ENCODE results near the gene POLN. TPM values are rescaled to one million over a fixed set of nuclear protein-coding genes. Genes with fewer than 3 reads are reported as not detected.

The POLN gene
- total RNA-seq, 1 experiment from 2014 or later: 2.4 TPM

- no peaks in the 10 kb centered on the region for H3K27me3 ChIP-seq (ENCODE audit: control insufficient read depth, insufficient read depth, low read length)
- peaks cover 1% of the 10 kb centered on the region for H3K36me3 ChIP-seq (replicated peaks; ENCODE audit: control insufficient read depth, insufficient read depth, low read length)
- DNase-seq: peak; percentile 44
- no peak overlapping the region for H3K4me3 ChIP-seq (ENCODE audit: insufficient read depth, low read depth, low read length)
Observed at GRCh38 chr4:2253160-2254084, 11.5 kb upstream of the POLN start.

GRCh38 chr4:2252530-2253091, 10.7 kb upstream of the POLN start:
- Histone ChIP-seq H3K27me3 (ENCODE audit: control insufficient read depth, insufficient read depth, low read length) (no peaks in the 10 kb centered on the region), H3K36me3 (replicated peaks; ENCODE audit: control insufficient read depth, insufficient read depth, low read length) (peaks cover 1% of the 10 kb centered on the region), H3K4me3 (ENCODE audit: insufficient read depth, low read depth, low read length) (no peak overlapping the region)
- DNase-seq: no peak

GRCh38 chr4:2251795-2252529, 10.0 kb upstream of the POLN start:
- Histone ChIP-seq H3K36me3 (replicated peaks; ENCODE audit: control insufficient read depth, insufficient read depth, low read length) (peaks cover 1% of the 10 kb centered on the region), H3K27me3 (ENCODE audit: control insufficient read depth, insufficient read depth, low read length) (no peaks in the 10 kb centered on the region), H3K4me3 (ENCODE audit: insufficient read depth, low read depth, low read length) (no peak overlapping the region)
- DNase-seq: peak; percentile 59

- H3K36me3 ChIP-seq (replicated peaks; ENCODE audit: control insufficient read depth, insufficient read depth, low read length): peaks cover 1% of the 10 kb centered on the region
- DNase-seq: peak; percentile 37
- no peaks in the 10 kb centered on the region for H3K27me3 ChIP-seq (ENCODE audit: control insufficient read depth, insufficient read depth, low read length)
- no peak overlapping the region for H3K4me3 ChIP-seq (ENCODE audit: insufficient read depth, low read depth, low read length)
Observed at GRCh38 chr4:2251073-2251794, 9.3 kb upstream of the POLN start.

GRCh38 chr4:2250357-2251072, 8.6 kb upstream of the POLN start:
- no peaks in the 10 kb centered on the region for H3K27me3 ChIP-seq (ENCODE audit: control insufficient read depth, insufficient read depth, low read length)
- DNase-seq: peak; percentile 54
- H3K4me3 ChIP-seq (ENCODE audit: insufficient read depth, low read depth, low read length): no peak overlapping the region

GRCh38 chr4:2249526-2250356, 7.8 kb upstream of the POLN start:
- H3K27me3 ChIP-seq (ENCODE audit: control insufficient read depth, insufficient read depth, low read length): no peaks in the 10 kb centered on the region
- DNase-seq: peak; percentile 43
- peaks cover 1% of the 10 kb centered on the region for H3K36me3 ChIP-seq (replicated peaks; ENCODE audit: control insufficient read depth, insufficient read depth, low read length)
- no peak overlapping the region for H3K4me3 ChIP-seq (ENCODE audit: insufficient read depth, low read depth, low read length)

More at GRCh38 chr4:2250357-2251072, 8.6 kb upstream of the POLN start:
- peaks cover 1% of the 10 kb centered on the region for H3K36me3 ChIP-seq (replicated peaks; ENCODE audit: control insufficient read depth, insufficient read depth, low read length)

GRCh38 chr4:2248821-2249261, 6.9 kb upstream of the POLN start:
- Histone ChIP-seq H3K36me3 (replicated peaks; ENCODE audit: control insufficient read depth, insufficient read depth, low read length) (peaks cover 1% of the 10 kb centered on the region; the same call in 1 of the 2 replicates), H3K4me3 (ENCODE audit: insufficient read depth, low read depth, low read length) (no peak overlapping the region), H3K27me3 (ENCODE audit: control insufficient read depth, insufficient read depth, low read length) (no peaks in the 10 kb centered on the region)
- peak; percentile 49 for DNase-seq

- DNase-seq: peak; percentile 56
- H3K4me3 ChIP-seq (ENCODE audit: insufficient read depth, low read depth, low read length): no peak overlapping the region
- 0 out of 2 replicates have a peak, but pooled peaks cover 1% of the 10 kb centered on the region for H3K36me3 ChIP-seq (replicated peaks; ENCODE audit: control insufficient read depth, insufficient read depth, low read length)
Observed at GRCh38 chr4:2248044-2248780, 6.3 kb upstream of the POLN start.

GRCh38 chr4:2247128-2248043, 5.5 kb upstream of the POLN start:
- DNase-seq: peak; percentile 62
- 0 out of 2 replicates have a peak, but pooled peaks cover 1% of the 10 kb centered on the region for H3K36me3 ChIP-seq (replicated peaks; ENCODE audit: control insufficient read depth, insufficient read depth, low read length)
- no peak overlapping the region for H3K4me3 ChIP-seq (ENCODE audit: insufficient read depth, low read depth, low read length)
- no peaks in the 10 kb centered on the region for H3K27me3 ChIP-seq (ENCODE audit: control insufficient read depth, insufficient read depth, low read length)

More at GRCh38 chr4:2248044-2248780, 6.3 kb upstream of the POLN start:
- H3K27me3 ChIP-seq (ENCODE audit: control insufficient read depth, insufficient read depth, low read length): no peaks in the 10 kb centered on the region

GRCh38 chr4:2246384-2247127, 4.6 kb upstream of the POLN start:
- H3K27me3 ChIP-seq (ENCODE audit: control insufficient read depth, insufficient read depth, low read length): no peaks in the 10 kb centered on the region
- DNase-seq: peak; percentile 54
- no peak overlapping the region for H3K4me3 ChIP-seq (ENCODE audit: insufficient read depth, low read depth, low read length)
- H3K36me3 ChIP-seq (replicated peaks; ENCODE audit: control insufficient read depth, insufficient read depth, low read length): 0 out of 2 replicates have a peak, but pooled peaks cover 1% of the 10 kb centered on the region

- H3K27me3 ChIP-seq (ENCODE audit: control insufficient read depth, insufficient read depth, low read length): no peaks in the 10 kb centered on the region
- peak; percentile 34 for DNase-seq
- no peak overlapping the region for H3K4me3 ChIP-seq (ENCODE audit: insufficient read depth, low read depth, low read length)
- H3K36me3 ChIP-seq (replicated peaks; ENCODE audit: control insufficient read depth, insufficient read depth, low read length): 0 out of 2 replicates have a peak, but pooled peaks cover 1% of the 10 kb centered on the region
Observed at GRCh38 chr4:2245787-2246275, 3.9 kb upstream of the POLN start.

Data from H7 (cell line).